ENCODE results near the gene TUBA3D.
"Not testable (repeated sequence)": the region's sequence is repeated elsewhere in the genome, so short reads cannot be mapped to it uniquely, and the experiment has no call there.

Gene TUBA3D

DNA sequence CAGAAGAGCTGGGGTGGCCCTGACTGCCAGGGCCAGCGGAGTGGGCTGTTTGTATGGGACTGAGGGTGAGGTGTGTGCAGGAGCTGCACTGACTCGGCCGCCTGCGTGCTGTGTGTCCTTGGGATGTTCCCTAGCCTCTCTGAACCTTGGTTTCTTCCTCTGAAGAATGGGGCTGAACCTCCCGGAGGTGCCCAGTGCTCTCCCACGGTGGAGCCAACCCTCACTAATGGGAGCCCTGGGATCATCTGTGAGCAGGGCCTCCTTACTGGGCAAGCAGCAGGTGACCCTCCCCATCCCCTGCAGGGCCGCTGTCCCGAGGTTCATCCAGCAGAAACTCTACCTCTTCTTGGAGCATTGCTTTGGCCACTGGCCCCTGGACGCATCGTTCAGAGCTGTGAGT lies 40.1 kb downstream of the TUBA3D start:
- DNase-seq = no peak

DNA sequence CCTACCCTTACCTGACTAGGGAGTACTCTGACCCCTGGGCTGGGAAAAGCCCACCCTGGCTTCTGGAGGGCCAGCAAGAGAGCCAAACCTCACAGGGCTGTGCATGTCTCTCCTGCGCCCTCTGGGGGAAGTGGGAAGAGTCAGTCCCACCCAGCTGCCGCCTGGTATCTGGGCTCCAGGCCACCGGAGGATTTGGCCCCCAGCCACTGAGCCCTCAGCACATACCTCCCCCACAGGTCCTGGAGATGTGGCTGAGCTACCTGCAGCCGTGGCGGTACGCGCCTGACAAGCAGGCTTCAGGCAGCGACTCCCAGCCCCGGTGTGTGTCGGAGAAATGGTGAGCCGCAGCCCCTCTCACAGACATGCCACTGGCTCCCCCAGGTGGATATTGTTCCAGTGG lies 40.7 kb downstream of the TUBA3D start:
- not testable (repeated sequence) for DNase-seq

DNA sequence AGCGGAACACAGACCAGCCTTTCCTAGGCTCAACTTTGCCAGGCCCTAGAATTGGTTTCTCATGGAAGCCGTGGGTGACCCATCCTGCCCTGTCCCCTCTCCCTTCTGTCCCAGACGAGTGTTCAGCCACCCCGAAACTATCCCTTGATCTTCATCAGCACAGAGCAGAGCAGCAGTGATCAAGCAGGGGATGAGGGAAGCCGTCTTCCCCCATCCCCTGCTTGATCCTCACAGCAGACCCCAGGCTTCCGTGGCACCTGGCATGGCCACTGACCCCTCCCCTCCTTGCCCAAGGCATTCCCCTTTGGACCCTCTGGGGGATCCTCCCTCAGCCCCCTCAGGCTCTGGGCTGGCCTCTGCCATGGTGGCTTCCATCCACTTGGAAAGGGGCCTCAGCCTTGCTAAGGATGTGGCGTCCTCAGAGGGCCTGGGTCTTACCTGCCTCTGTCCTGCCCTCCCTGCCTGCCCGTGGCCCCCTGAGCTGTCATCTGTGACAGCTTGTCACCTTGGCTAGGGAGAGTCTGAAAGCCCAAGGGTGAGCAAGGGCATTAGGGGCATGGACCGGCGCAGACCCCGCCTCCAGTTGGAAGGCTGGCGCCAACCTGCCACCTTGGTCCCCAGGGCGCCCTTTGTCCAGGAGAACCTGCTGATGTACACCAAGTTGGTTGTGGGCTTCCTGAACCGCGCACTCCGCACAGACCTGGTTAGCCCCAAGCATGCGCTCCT lies 41.4 kb downstream of the TUBA3D start:
- DNase-seq = no peak

DNA sequence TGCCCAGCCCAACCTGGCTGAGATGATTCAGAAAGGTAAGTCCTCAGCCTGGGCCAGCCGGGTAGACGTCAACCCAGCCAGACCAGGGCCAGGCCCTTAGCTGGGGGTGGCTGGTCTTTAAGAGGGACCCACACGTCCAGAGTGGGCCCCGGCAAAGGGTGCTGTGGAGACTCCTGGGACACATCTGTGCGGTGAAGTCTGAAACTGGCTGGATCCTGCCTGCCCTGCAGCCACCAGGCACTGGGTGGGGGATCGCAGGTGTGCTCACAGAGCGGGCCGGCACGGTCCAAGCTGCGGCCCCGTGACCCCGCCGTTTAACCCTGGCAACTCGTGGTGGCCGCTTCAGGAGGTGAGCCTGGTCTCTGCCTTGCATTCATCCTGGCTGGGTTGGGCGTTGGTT lies 41.9 kb downstream of the TUBA3D start:
- DNase-seq = not testable (repeated sequence)

DNA sequence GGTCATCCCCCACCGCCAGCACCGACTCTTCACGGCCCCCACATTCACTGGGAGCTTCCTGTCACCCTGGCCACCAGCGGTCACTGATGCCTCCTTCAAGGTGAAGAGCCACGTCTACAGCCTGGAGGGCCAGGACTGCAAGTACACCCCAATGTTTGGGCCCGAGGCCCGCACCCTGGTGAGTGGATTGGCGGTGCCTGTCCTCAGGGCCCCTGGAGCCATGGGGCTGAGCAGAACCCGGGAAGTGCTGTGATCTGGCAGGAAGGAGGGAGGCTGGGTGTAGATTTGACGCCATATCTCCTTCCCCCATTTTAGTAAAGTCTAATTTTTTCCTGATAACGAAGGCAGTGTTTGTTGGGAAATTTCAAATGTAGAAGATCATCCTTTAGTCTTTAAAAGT lies 42.6 kb downstream of the TUBA3D start:
- DNase-seq = not testable (repeated sequence)

DNA sequence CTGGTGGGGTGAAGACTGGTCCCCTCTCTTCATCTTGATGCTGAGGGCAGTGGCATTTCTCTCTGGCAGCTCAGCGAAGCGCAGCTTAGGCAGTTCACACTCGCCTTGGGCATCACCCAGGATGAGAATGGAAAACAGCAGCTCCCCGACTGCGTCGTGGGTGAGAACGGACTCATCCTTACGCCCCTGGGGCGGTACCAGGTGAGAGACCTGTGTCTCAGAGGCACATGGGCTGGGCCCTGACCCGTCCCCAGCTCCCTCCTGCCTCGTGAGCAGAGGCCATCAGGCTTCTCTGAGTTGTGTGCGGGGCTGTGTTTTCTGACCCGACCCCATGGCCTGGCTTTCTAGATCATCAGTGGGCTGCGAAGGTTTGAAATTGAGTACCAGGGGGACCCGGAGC lies 43.5 kb downstream of the TUBA3D start:
- no peak for DNase-seq

DNA sequence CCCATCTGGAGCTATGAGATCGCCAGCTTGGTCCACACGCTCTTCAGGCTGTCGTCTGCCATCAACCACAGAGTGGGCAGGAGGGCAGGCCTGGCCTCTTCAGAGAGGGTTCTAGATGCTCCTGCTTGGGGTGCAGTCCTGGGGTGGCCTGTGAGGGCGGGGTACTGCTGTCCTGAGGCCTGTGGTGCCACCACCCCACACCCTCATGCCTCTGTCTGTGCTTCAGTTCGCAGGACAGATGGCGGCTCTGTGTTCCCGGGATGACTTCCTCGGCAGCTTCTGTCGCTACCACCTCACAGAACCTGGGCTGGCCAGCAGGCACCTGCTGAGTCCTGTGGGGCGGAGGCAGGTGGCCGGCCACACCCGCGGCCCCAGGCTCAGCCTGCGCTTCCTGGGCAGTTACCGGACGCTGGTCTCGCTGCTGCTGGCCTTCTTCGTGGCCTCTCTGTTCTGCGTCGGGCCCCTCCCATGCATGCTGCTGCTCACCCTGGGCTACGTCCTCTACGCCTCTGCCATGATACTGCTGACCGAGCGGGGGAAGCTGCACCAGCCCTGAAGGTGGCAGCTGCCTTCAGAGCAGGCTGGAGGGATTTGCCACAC lies 44.1 kb downstream of the TUBA3D start:
- not testable (repeated sequence) for DNase-seq

DNA sequence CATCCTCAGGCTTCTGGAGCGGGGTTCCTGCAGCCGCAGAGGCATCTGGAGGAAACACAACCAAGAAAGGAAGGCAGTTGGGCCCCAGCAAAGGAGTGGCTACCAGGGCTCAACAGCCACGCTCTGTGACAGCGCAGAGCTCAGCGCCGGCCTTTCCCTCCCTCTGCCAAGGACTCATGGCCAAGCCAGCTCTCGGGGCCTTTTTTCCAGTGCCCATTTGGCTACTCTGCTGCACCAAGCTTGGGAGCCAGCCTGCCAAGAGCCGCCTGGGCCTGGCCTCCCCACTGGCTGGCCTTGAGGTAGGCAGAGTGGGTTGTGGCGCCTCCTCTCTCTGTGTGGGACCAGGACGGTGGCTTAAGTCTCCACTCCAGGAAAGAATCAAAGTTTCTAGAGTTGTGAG lies 44.6 kb downstream of the TUBA3D start:
- DNase-seq = no peak

DNA sequence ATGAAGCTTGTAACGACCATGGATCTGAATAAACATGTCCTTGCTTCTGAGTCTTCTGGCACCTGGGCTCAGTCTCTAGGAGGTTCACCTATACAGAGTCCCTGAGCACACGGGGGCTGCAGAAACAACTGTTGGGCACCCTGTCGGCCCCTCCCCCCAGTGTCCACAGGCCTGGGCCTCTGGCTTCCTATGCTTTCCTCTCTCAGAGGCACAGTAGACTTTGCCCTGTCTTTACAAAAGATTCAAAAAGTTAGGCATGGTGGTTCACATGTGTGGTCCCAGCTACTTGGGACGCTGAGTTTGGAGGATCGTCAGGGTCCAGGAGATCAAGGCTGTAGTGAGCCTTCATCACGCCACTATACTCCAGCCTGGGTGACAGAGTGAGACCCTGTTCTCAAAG lies 45.6 kb downstream of the TUBA3D start:
- not testable (repeated sequence) for DNase-seq

DNA sequence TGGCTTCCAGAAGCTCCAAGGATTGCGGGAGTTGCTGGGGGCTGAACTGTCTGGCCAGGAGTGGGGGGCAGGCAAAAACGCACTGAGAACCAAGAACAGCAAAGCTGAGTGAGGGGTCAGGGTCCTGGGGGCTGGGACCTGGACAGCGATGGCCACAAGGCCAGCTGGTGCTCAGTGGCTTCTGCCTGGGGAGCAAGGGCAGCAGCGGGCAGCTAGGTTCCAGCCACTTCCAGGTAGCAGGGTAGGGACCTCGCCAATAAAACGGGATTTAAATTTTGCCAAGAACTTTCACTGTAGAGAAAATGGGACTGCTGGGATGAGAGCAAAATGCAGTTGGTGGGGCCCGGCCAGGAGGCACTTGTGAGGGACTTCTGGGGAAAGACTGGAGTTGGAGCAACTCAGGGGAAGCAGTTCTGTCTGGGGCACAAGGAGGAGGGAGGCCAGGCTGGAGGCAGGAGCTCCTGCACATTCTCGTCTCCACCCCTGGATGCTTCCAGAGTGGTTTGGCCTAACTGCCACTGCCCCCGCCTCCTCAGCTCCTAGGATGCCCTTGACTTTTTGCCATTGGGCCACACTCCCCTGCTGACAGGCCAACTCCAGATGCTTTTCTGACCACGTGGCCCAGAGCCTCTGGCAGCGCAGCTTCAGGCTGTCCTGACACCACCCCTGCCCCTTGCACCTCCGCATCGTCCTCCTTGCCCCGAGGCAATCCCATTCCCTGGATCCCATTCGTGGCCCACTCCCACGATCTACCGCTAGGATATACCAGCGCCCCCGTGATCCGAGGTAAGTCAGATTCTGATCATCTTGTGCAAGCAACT lies 46.3 kb downstream of the TUBA3D start:
- no peak for DNase-seq

DNA sequence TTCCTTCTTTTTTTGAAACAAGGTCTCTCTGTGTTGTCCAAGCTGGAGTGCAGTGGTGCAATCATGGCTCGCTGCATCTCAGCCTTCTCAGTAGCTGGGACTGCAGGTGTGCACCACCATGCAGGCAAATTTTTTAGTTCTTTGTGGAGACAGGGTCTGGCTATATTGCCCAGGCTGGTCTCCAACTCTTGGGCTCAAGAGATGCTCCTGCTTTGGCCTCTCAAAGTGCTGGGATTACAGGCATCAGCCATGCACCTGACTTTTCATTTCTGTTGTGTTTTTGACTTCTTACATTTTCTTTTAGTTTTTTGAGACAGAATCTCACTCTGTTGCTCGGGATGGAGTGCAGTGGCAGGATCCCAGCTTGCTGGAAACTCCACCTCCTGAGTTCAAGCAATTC lies 49.3 kb downstream of the TUBA3D start:
- not testable (repeated sequence) for DNase-seq

DNA sequence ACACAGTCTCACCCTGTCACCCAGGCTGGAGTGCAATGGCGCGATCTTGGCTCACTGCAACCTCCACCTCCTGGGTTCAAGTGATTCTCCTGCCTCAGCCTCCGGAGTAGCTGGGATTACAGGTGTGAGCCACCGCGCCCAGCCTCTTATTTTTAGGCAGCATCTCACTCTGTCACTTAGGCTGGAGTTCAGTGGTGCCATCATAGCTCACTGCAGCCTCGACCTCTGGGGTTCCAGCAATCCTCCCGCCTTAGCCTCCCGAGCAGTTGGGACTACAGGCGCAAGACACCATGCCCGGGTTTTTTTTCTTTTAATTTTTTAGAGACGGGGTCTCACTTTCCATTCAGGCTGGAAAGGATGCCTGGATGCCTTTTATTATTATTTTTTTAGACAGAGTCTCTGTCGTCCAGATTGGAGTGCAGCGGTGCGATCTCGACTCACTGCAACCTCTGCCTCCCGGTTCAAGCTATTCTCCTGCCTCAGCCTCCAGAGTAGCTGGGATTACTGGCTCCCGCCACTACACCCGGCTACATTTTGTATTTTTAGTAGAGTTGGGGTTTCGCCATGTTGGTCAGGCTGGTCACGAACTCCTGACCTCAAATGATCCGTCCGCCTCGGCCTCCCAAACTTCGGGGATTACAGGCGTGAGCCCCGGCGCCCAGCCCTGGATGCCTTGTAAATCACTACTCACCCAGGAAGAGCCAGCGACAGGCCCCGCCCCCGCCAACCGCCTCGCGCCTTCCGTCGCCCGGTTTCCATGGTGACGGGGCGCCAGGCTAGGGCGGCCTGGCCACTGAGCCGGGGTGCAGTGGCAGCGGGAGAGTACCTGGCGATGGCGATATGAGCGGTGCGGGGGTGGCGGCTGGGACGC lies 51.4 kb downstream of the TUBA3D start, which contains the start of gene CCDC74A:
CCDC74A (plus strand) TSS at position 758 of the 871 bp plus-strand sequence; CDS start at position 841, 83 bp downstream.
- peak; percentile 44 to 55 for DNase-seq

DNA sequence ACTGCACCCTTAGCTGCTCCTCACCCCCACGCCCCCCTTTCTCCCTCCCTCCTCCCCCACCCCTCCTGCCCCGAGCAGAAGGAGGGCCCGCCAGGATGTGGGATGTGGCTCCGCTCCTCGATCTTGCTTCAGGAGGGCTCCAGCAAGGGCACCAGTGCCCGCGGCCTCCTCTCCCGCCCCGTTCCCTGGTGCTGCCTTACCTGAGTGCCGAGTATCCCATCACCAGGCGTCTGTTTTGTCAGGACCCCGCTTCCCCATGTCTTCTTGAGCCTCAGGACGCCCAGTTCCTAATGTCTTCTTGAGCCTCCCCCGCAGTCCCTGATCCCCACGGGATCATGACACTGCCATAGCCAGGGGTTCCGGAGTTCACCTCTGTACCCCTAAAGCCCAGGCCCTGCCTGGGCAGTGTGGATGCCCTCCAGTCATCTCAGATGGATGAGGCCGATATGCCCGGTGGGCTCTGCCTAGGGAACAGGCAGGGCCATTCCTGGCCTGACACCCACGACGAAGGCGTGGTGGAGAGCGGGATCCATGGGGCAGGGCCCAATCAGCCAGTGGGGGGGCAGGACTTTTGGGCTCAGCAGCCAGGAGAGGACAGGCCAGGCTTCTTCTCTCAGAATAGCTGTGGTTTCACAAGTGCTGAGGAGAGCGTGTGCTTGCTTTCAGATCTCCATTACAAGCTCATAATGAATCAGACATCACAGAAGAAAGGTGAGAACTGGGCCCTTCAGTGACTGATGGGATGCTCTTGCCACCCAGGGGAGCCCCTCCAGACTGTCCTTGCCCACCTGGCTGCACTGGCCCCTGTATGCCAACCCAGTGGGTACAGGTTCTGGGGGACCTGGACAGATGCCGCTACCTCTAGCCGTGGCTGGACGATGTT lies 53.3 kb downstream of the TUBA3D start:
- DNase-seq = not testable (repeated sequence)

DNA sequence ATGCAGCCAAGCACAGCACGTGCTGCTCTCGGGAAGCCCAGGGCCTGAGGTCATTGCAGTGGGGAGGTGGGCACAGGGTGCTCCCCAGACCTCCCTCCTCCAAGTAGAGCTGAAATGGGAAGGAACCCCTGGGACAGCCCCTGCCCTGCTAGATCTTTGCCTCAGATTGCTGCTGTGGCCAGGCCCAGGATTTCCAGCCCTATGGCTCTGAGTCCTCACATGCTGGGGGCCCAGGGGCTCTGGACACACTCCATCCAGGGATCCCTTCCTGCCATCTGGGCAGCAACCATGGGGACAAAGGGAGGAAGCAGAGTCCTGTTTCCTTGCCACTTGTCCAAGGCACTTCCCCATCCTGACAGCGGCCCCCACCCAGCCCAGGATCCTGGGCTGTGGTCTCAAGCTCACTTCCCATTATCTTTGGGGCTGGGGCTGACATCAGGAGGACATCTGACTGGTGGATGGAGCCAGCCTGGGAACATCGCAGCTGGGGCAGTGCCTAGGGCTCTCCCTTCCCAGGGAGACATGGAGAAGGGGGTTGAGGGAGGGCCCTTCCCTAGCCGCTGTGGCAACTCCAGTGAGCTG lies 54.0 kb downstream of the TUBA3D start:
- not testable (repeated sequence) for DNase-seq

DNA sequence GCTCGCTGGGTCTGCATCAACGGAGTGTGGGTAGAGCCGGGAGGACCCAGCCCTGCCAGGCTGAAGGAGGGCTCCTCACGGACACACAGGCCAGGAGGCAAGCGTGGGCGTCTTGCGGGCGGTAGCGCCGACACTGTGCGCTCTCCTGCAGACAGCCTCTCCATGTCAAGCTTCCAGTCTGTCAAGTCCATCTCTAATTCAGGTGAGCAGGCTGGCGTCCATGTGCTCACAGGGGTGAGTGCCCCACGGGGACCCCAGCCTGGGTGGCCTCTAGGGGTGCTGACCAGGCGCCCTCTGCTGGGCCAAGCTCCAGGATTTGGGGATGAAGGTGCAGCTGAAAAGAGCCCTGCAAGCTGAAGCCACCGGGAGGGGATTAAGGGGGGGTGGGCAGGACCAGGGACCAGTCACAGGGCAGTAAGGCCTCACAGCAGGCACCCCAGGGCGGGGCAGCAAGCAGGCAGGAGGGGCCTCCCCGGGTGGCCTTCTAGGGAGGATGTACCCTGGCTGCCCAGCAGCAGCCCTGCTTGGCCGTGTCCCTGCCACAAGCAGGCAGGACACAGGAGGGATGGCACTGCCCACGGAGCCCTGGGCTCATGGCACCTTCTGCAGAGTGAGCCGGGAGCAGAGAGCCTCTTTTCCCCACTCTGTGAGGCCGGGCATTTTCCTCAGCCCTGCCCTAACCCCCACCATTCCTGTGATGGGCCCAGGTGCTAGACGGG lies 54.9 kb downstream of the TUBA3D start:
- not testable (repeated sequence) for DNase-seq

DNA sequence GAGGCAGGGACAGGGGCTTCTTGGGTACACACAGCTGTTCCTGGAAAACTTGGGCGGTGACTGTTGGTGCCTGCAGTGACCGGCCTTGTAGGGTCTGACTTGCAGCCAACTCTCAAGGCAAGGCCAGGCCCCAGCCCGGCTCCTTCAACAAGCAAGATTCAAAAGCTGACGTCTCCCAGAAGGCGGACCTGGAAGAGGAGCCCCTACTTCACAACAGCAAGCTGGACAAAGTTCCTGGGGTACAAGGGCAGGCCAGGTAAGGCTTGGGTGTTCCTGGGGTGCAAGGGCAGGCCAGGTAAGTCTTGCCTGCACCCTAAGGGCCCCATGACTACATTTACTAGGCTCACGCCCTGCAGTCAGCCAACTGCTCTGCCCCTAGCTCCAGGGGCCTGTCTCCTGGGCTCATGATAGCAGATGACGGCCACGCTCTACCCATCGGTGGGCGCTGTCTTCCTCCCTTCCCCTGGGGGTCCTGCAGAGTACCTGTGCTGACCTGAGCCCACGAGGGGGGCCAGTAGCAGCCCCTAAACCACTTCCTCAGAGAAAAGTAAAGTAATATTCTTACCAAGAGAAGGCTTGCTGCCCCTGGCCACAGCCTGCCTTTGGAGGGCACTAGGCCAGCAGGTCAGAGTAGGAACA lies 55.7 kb downstream of the TUBA3D start:
- not testable (repeated sequence) for DNase-seq
